GM19043 (cell line): ENCODE measurements around the gene MAN1A1.
"Not testable (repeated sequence)": the region's sequence is repeated elsewhere in the genome, so short reads cannot be mapped to it uniquely, and the experiment has no call there.

ENCODE experiments used
- ATAC-seq: cut with Tn5 transposase; IDR thresholded peaks from one replicate; pipeline ENCODE4 v1.9.1; 2021; ENCODE audit warnings: low read depth; ENCODE audit not compliant: unreplicated experiment

Gene MAN1A1

DNA sequence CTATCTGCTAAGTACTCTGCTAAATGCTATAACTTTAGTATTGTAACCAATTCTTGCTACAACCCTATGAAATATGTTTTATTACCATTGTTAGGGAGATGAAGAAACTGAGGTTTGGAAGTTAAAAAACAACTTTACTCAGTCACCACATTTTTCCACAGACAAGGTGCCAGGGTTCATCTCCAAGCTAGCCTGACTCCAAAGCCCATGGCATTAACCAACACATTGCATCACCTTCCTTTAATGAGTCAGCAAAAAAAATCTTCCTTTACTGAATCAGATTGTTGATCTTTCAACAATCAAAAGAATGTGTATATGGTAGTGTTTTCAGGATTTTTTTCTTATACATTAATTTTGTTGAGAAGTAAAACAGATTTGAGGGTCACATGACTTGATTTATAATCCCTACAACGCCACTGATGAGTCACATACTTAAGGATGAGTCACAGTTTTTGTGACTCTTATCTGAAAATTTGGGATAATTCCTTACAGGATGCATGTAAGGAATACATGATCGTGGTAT lies 41.5 kb downstream of the MAN1A1 start:
- ATAC-seq: no peak

- no peak for ATAC-seq
Measured at GRCh38 chr6:119307056-119307455, 42.5 kb downstream of the MAN1A1 start.

- ATAC-seq: no peak
Measured at GRCh38 chr6:119306396-119306968, 43.1 kb downstream of the MAN1A1 start.

- ATAC-seq: no peak
Measured at GRCh38 chr6:119303164-119303887, 46.2 kb downstream of the MAN1A1 start.

DNA sequence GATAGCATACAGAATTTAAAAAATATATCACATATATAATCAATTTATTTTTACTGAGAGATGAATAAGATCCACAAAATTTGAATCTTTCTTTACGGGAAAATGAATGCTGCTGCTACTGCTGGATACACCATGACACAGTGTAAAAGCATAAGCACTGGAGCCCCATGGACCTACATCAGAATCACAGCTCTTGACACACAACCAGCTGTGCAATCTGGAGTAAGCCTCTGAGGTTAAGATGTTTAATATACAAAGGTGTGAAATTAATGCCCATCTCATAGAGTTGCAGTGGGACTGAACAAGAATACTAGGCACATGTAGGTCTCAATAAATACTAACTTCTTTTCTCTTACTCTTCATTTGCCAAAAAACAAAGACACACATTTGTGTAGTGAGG lies 48.1 kb downstream of the MAN1A1 start:
- ATAC-seq: no peak

- no peak for ATAC-seq
Measured at GRCh38 chr6:119299694-119300093, 49.9 kb downstream of the MAN1A1 start.

DNA sequence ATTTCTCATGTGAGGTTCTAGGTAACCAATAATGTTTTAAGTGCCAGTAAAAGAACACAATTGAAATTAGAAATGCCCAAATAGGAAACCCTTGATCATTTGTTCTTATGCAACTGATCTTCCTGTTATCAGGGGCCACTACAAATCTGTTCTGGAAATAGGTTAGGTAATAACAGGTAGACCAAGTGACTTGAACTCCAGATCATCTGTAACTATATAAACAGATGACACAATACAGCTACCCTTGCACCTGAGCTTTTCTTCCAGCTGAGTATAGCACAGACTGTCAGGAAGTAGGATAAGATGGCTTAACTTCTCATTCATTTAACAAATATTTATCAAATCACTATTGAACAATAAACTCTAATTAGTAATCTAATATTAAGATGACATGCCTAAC lies 52.5 kb downstream of the MAN1A1 start:
- no peak for ATAC-seq

GRCh38 chr6:119296036-119297035 lies 53.2 kb downstream of the MAN1A1 start:
- no peak for ATAC-seq

DNA sequence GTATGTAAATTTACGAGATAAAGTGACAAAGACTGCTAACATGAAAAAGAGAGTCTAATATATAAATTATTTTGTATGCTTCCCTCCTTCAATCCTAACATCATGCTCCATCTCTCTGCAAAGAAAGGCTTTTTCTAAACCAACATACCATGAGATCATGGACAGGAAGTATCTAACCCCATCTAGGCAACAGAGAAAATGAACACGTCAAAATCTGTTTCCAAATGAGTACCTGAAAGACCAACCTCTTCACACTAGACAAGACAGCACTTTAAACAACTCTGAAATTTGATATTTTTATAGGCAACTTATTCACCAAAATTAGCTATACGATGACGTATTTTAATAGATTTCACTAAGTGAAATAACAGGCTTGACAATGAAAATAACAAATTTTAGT lies 54.6 kb downstream of the MAN1A1 start:
- peak; percentile 79 for ATAC-seq

GRCh38 chr6:119291060-119291459 lies 58.5 kb downstream of the MAN1A1 start:
- not testable (repeated sequence) for ATAC-seq

GRCh38 chr6:119290306-119290705 lies 59.3 kb downstream of the MAN1A1 start:
- no peak for ATAC-seq

GRCh38 chr6:119289651-119290050 lies 59.9 kb downstream of the MAN1A1 start:
- ATAC-seq: no peak

DNA sequence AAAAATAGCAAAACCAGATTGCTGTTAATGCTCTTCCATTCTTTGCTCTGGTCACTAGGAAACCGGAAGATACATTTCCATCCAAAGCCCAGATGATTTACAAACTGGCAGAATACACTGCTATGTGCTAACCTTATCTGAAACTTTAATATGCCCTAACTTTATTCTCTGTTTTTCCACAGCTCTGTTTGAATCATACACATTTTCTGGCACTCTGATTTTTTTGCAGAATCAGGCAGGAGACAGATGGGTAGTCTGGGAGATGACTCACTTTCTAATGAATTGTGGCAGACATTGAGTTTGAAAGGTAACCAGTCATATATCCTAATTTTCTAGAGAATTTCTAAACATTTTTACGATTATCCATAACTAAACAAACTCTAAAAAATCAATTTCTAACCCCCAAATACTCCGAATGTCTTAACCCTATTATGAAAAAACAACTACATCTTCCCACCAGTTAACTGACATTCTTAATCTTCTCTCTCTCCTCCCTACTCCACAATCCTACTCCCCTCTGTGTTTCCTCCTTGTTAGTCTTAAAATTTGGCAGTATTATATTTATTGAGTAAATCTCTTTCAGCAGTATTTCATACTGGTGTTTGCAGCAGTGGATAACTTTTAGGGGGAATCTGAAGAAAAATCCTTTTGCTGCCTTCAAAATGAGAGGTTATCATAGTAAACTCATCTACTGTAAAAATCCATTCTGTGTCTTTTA lies 63.5 kb downstream of the MAN1A1 start:
- ATAC-seq: no peak

DNA sequence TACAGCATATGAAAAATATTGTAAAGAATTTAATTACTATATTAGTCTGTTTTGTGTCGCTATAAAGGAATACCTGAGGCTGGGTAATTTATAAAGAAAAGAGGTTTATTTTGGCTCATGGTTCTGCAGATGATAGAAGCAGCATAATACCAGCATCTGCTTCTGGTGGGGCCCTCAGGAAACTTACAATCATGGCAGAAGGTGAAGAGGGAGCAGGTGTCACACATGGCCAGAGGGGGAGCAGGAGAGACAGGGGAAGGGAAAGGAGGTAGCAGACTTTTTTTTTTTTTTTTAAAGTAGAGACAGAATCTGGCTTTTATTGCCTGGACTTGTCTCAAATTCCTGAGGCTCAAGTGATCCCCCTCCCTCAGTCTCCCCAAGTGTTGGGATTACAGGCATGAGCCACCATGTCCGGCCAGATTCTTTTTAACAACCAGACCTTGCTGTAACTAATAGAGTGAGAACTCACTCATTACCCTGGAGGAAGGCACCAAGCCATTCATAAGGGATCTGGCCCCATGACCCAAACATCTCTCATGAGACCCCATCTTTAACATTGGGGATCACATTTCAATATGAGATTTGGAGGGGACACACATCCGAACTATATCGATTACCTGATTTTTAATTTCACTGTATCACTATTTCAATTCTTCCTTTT lies 64.6 kb downstream of the MAN1A1 start:
- ATAC-seq: no peak

- ATAC-seq: no peak
Measured at GRCh38 chr6:119283979-119284545, 65.5 kb downstream of the MAN1A1 start.

- ATAC-seq: no peak
Measured at GRCh38 chr6:119283214-119283613, 66.3 kb downstream of the MAN1A1 start.

GRCh38 chr6:119280668-119281067 lies 68.9 kb downstream of the MAN1A1 start:
- no peak for ATAC-seq

DNA sequence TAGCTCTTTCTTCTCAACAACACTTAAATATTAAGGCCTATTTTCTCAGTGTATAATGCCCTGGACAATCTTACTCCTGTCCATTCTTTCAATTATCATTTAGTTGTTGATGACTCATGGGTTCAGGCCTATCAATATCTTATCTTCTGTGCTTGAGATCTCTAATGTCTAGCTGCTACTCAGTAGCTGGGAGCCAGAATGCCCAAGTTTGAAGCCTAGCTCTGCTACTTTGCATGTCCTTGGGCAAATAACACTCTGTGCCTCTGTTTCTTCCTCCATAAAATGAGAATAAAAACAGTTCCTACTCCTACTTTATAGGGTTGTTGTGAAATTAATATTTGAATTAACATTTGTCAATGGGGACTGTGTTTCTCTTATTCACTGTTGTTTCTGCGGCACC lies 69.5 kb downstream of the MAN1A1 start:
- no peak for ATAC-seq

- no peak for ATAC-seq
Measured at GRCh38 chr6:119278625-119279024, 70.9 kb downstream of the MAN1A1 start.

- no peak for ATAC-seq
Measured at GRCh38 chr6:119277052-119277451, 72.5 kb downstream of the MAN1A1 start.
